KG1 (cell line): Measurements from ENCODE around the gene FZD8.

ENCODE experiments used
- DNase-seq: peaks from one replicate; lab custom pipeline; 2025; lab: John Stamatoyannopoulos, UW

The FZD8 gene

DNA sequence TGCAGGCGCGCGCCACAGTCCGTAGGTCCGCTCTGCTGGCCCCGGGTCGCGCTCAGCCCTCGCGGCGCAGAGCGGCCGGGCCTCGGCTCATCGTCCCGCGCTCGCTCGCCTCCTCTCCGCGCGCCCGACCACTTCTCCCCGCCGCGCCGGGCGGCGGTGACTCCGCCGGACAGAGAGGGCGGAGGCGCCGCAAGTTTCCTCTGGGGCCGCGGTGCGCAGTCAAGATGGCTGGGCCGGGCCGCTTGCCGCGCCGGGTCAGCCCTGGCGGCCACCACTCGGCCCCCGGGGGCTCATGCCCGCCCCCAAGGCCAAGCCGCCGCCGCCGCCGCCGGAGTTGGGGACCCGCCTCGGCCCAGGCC lies 441 bp downstream of the FZD8 start:
- no peak for DNase-seq

- DNase-seq = no peak
Observed at GRCh38 chr10:35640951-35641675, 983 bp downstream of the FZD8 start.

DNA sequence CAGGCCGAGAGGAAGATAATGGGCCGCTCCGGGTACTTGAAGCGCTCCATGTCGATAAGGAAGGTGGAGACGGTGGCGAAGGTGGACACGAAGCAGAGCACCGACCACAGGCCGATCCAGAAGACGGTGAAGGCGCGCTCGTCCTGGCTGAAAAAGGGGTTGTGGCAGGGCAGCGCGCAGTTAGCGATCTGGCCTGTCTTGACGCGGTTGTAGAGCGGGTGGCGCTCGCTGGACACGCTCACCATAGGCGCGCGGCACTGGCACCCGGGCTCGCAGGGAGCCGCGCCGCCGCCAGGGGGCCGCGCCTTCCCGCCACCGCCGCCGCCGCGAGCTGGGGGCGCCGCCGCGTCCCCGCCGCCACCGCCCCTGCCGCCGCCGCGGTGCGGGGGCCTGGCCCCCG lies 1.6 kb downstream of the FZD8 start:
- DNase-seq = no peak

GRCh38 chr10:35639728-35640401 lies 2.2 kb downstream of the FZD8 start:
- DNase-seq = no peak

DNA sequence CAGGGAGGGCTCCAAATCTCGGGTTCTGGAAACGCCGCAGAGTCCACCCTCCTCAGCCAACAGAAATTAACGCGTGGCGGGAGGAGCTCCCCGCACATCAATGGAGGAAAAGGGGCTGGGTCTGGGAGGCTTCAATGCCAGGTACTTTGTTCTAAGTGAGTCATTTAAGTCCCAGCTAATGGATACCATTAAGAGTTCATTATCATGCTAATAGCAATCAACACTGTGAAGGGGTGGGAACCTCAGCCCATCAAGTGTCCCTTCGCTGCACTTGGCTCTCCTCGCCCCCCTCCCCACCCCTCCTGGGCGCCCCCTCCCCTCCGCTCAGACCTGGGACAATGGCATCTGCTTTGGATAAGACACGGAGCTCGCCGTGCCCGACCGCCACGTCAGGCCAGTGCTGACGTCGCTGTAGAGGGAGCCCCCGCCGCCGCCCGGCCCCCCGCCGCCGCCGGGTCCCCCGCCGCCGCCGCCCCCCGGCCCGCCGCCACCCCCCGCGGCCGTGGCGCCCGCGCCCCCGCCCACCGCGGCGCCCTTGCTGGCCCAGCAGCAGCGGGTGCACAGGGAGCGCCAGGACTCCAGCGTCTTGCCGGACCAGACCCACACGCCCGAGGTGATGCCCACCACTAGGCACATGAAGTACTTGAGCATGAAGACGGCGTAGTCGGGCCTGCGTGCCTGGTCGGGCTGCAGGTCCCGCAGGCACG lies 2.9 kb downstream of the FZD8 start:
- no peak for DNase-seq

GRCh38 chr10:35638101-35638500 lies 4.0 kb downstream of the FZD8 start:
- no peak for DNase-seq

GRCh38 chr10:35637462-35637861 lies 4.6 kb downstream of the FZD8 start:
- DNase-seq = no peak

DNA sequence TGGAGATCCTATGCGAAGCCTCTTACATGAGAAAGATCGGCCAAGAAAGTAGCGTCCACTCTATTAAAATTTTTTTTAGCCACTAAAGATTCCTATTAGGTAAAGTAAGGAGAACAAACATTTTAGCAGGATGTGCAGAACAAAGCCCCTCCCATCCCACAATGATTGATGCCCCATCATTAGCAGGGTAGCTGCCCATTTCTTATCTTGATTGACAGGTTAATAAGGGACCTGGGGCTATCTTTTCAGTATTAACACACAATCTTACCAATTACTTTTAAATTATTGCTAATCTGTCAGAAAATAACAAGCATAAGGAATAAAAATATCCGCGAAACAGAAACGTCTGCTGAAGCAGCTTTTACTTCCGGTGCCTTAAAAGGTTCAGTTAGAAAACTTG lies 5.1 kb downstream of the FZD8 start:
- no peak for DNase-seq

- DNase-seq = peak; percentile 21
Observed at GRCh38 chr10:35635576-35635975, 6.5 kb downstream of the FZD8 start.

DNA sequence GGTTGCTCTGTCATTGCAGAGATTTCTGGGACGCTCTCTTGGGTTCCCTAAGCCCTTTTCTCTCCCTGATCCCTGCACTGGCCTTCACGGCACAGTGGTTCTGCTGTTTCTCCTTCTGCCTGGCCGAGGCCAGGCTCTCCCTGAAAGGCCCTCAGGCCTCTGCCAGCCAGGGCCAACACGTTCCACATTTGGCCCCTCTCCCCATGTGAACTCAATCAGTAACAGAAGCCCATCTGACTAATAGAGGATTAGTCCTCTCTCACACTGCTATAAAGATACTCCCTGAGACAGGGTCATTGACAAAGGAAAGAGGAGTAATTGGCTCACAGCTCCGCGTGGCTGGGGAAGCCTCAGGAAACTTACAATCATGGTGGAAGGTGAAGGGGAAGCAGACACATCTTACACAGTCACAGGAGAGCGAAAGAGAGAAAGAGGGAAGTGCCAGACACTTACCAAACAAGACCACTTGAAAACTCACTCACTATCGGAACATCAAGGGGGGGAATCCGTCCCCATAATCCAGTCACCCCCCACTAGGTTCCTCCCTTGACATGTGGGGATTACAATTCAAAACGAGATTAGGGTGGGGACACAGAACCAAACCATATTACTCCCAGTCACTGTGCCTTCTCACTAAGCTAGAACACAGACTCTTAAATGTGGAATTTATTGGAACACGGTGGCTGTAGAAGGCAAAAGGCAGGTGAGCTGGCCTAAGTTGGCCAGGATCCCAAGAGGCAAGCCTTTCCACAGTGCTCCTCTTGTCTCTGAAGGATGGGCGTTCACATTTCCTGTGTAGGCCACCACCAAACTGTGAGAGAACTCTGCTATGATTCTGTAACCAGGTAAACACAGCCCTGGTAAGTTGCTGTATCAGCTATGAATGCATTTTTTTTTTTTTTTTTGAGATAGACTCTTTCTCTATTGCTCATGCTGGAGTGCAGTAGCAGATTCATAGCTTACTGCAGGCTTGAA lies 8.8 kb downstream of the FZD8 start:
- no peak for DNase-seq

GRCh38 chr10:35632027-35632426 lies 10.1 kb downstream of the FZD8 start:
- DNase-seq = no peak

DNA sequence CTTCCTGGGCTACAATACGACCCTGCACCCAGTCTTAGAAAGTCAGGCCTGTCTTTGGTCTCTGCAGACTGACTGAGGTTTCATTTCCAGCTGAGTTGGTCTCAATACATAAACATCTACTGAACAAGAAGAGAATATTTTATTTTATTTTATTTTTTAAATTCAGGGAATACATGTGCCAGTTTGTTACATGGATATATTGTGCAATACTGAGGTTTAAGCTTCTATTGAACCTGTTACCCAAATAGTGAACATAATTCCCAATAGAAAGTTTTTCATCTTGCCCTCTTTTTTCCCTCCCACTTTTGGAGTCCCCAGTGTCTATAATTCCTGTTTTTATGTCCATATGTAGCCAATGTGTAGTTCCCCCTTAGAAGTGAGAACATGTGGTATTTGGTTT lies 10.7 kb downstream of the FZD8 start:
- DNase-seq = no peak

DNA sequence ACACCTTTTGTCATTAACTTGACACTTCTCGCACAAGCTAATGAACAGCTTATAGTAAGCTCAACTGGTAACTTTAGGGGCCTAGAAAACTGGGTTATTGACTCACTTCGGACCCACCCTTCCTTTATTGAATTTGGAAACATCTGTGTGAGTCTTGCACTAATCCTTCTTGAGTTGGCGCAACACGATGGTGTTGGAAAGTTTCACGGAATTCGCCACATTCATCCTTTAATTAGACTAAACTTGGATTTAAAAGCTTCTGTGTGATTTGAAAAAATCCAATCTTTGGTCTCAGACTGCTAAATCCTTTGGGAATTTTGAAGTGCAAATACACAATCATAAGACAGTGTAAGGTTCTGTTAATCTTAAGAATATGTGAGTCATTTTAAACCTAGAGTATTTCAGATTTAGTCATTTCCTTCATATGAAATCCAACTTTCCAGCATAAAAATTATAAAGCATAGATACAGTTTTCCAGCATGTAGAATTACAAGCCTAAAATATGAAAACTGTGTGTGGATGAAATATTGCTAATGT lies 15.1 kb downstream of the FZD8 start:
- DNase-seq = no peak

GRCh38 chr10:35614312-35614711 lies 27.8 kb downstream of the FZD8 start:
- DNase-seq = no peak

DNA sequence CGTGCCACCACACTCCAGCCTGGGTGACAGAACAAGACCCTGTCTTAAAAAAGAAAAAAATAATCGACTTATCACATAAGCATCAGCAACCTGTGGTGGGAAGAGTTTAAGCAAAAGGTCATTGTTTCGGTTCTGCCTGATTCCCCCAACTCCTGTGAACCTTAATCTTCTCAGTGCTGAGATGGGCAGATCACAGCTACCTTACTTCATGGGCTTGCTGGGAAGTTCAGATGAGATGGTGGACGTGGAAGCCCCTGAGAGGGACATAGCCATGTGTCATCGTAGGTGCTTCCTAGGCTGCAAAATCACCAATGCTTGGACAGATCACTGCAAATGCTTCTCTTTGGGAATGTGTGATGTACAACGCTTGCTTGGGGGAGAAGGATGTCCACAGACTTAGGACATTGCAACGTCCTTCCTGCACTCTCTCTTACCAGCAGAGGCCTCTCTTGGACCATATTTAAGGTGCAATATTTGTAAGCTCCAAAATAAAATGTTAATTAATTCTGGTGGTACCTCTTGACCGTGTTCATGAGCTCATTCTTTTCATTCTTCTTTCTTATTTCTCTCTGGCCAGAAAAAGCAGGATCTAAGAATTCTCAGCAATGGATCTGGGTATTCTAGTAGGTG lies 28.4 kb downstream of the FZD8 start:
- DNase-seq = no peak

DNA sequence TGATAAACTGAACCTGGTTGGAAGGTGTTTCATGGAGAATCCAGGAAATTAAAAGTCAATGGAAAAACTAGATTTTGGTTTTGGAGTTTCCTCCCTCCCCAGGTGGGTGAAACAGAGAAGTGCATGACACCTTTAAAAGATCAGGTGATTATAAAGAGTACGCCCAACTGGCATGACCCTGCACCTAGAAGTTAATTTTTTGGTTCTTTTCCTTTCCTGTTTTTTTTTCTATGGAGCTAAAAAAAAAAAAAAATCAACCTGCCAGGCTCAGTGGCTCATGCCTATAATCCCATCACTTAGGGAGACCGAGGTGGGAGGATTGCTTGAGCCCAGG lies 29.0 kb downstream of the FZD8 start:
- DNase-seq = no peak

GRCh38 chr10:35612385-35613106 lies 29.6 kb downstream of the FZD8 start:
- DNase-seq = no peak

DNA sequence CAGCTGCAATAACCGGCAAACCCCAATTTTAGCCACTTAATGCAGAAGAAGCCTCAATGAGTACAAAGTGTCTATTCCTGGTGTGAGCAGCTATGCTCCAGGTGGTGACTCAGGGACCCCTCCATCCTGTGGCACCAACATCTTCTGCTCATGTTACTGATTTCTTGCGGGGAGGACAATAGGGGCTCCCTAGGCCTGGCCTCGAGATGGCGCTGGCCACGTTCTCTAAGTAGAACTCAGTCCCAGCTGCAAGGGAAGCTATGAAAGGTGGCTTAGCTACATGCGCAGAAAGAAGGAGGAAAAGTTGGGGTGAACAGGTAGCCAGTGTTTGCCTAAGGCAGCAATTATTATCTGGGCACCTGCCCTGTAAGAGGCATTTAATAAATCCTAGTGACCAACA lies 30.3 kb downstream of the FZD8 start:
- DNase-seq = no peak

DNA sequence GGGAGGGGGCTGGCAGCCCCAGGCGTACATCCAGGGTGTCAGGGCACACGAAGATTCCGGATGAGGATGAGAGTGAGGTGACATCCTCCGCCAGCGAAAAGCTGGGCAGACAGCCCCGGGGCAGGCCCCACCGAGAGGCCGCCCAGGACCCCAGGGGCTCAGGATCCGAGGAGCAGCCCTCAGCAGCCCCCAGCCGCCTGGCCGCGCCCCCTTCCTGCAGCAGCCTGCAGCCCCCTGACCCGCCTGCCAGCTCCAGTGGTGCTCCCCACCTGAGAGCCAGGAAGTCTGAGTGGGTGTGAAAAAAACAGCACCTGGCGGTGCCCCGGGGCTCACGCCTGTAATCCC lies 33.8 kb downstream of the FZD8 start:
- DNase-seq = no peak

- DNase-seq = no peak
Observed at GRCh38 chr10:35607475-35608327, 34.4 kb downstream of the FZD8 start.
